Left colon (tissue), 2 donors: Measurements from ENCODE around the gene ERCC1. TPM values are rescaled to one million over a fixed set of nuclear protein-coding genes. Genes with fewer than 3 reads are reported as not detected.
"Not testable (repeated sequence)": the region's sequence is repeated elsewhere in the genome, so short reads cannot be mapped to it uniquely, and the experiment has no call there.

Experiments used
- ATAC-seq: fragments of 200-7000 bp; cut with Tn5 transposase; one replicate; pipeline ENCODE4 v1.9.1; 2020; ENCODE audit warnings: mild to moderate bottlenecking, moderate library complexity
- DNase-seq, 2 donors: peaks; one replicate each; pipeline ENCODE4 v3.0.0-alpha.2; 2020
- intact Hi-C, 2 donors: fragments of 100-400 bp; cut with DNase I in 1 of 2; cut with micrococcal nuclease in 1 of 2; formaldehyde crosslinking; loops; one replicate each; pipeline versions ENCODE4 v1.11.2 to v1.14.0; 2022; cut with DNase I, micrococcal nuclease
- total RNA-seq, 2 donors: library from RNA; stranded (reverse); fragmentation: NEBNext Ultra II Directional; extraction: Animal tissue kit (Norgen Biotek cat#: 25700); gene quantifications; one replicate each; pipeline ENCODE4 v1.2.1, GENCODE V29; 2021
- donor health status: DM: no; HTN: no; CAD: no.
- donor health status: DM: yes; HTN: yes; CAD: no.

The ERCC1 gene
- total RNA-seq, 2 donors from 2014 or later, result 37.1 to 43.6 TPM

GRCh38 chr19:45439569-45440258, 16.0 kb upstream of the ERCC1 start:
- intact Hi-C loops, result loop anchor here (2.0 to 5.0 kb wide), 2 partner anchors 38 to 39 kb away; no protein-coding TSS in a partner anchor
- peak; percentile 80 to 86 for DNase-seq
- peak; percentile 38 for ATAC-seq

GRCh38 chr19:45439190-45439568, 15.5 kb upstream of the ERCC1 start:
- no peak for ATAC-seq
- intact Hi-C loops, result loop anchor here (2.0 to 5.0 kb wide), 2 partner anchors 38 to 40 kb away; no protein-coding TSS in a partner anchor
- no peak for DNase-seq

GRCh38 chr19:45437328-45437727, 13.6 kb upstream of the ERCC1 start:
- DNase-seq, result no peak
- intact Hi-C loops, result loop anchor here in 1 of 2 donors (5.0 kb wide), 1 partner anchor 40 kb away; no protein-coding TSS in a partner anchor
- ATAC-seq, result no peak

- intact Hi-C loops, DNase-seq, ATAC-seq: not testable (repeated sequence)
Observed at GRCh38 chr19:45432543-45432942, 8.8 kb upstream of the ERCC1 start.

GRCh38 chr19:45431008-45431407, 7.3 kb upstream of the ERCC1 start:
- intact Hi-C loops, DNase-seq, ATAC-seq: not testable (repeated sequence)

- ATAC-seq, intact Hi-C loops, DNase-seq: not testable (repeated sequence)
Observed at GRCh38 chr19:45429896-45430295, 6.2 kb upstream of the ERCC1 start.

GRCh38 chr19:45428384-45429231, 4.9 kb upstream of the ERCC1 start:
- DNase-seq, result peak in 1 of 2 donors; percentile 44
- no peak for ATAC-seq
- intact Hi-C loops, result no loop called here

- ATAC-seq (peak; percentile 57), DNase-seq (peak; percentile 58 to 79)
- intact Hi-C loops, result no loop called here
Observed at GRCh38 chr19:45424191-45425058, 708 bp upstream of the ERCC1 start.

GRCh38 chr19:45423033-45423588, 606 bp downstream of the ERCC1 start:
- ATAC-seq, result no peak
- intact Hi-C loops, result no loop called here
- DNase-seq, result peak in 1 of 2 donors; percentile 29

GRCh38 chr19:45421947-45422498, 1.7 kb downstream of the ERCC1 start:
- DNase-seq (no peak), ATAC-seq (no peak)
- intact Hi-C loops, result no loop called here

GRCh38 chr19:45420871-45421270, 2.8 kb downstream of the ERCC1 start:
- intact Hi-C loops, result no loop called here
- DNase-seq (no peak), ATAC-seq (no peak)

- intact Hi-C loops, result no loop called here
Observed at GRCh38 chr19:45420356-45420755, 3.4 kb downstream of the ERCC1 start.

GRCh38 chr19:45419895-45420294, 3.8 kb downstream of the ERCC1 start:
- ATAC-seq, result no peak
- no peak for DNase-seq
- intact Hi-C loops, result no loop called here

More at GRCh38 chr19:45420356-45420755, 3.4 kb downstream of the ERCC1 start:
- ATAC-seq (no peak), DNase-seq (no peak)

GRCh38 chr19:45419396-45419795, 4.3 kb downstream of the ERCC1 start:
- intact Hi-C loops, result no loop called here
- ATAC-seq (no peak), DNase-seq (peak in 1 of 2 donors; percentile 41)

GRCh38 chr19:45418802-45419201, 4.9 kb downstream of the ERCC1 start:
- ATAC-seq (no peak), DNase-seq (no peak)
- intact Hi-C loops, result no loop called here

GRCh38 chr19:45417151-45417550, 6.6 kb downstream of the ERCC1 start:
- DNase-seq (no peak), ATAC-seq (no peak)
- intact Hi-C loops, result no loop called here

GRCh38 chr19:45414468-45414867, 9.2 kb downstream of the ERCC1 start:
- ATAC-seq (no peak), DNase-seq (no peak)
- intact Hi-C loops, result no loop called here

- no peak for ATAC-seq
- no peak for DNase-seq
- intact Hi-C loops, result no loop called here
Observed at GRCh38 chr19:45413497-45413896, 10.2 kb downstream of the ERCC1 start.
